PFSK-1 (cell line): ENCODE data around the gene NAV2.

Experiments used
- FOXP2 ChIP-seq: optimal IDR thresholded peaks from 2 replicates; pipeline ENCODE3; 2011; ENCODE audit warnings: borderline replicate concordance, control low read depth, inconsistent platforms; ENCODE audit not compliant: insufficient read depth; ENCODE audit errors: extremely low read length, extremely low read depth
- POLR2AphosphoS5 ChIP-seq: IDR thresholded peaks from 2 replicates; pipeline ENCODE4 v1.6.1; 2012; ENCODE audit warnings: low read depth, mild to moderate bottlenecking, control low read depth, low read length, moderate library complexity
- REST ChIP-seq, 2 experiments: IDR thresholded peaks; 2 replicates each; pipeline versions ENCODE4 v1.6.1 to v1.8.0; 2011 to 2012; ENCODE audit warnings: low read depth in 2 of 2, low read length in 2 of 2, control low read depth in 1 of 2, inconsistent platforms in 1 of 2, mild to moderate bottlenecking in 1 of 2, moderate library complexity in 1 of 2; ENCODE audit not compliant: insufficient read depth in 1 of 2
- SIN3A ChIP-seq: IDR thresholded peaks from 2 replicates; pipeline ENCODE4 v1.6.1; 2012; ENCODE audit warnings: mild to moderate bottlenecking, low read length, moderate library complexity, borderline replicate concordance; ENCODE audit not compliant: insufficient read depth
- TAF1 ChIP-seq: IDR thresholded peaks from 2 replicates; pipeline ENCODE4 v1.6.1; 2012; ENCODE audit warnings: low read length, control low read depth, borderline replicate concordance; ENCODE audit not compliant: insufficient read depth

Gene NAV2

GRCh38 chr11:19929147-19929546 is 216.5 kb downstream of the NAV2 start:
- no peak for TF ChIP-seq REST (IDR thresholded peaks at IDR 0.05; ENCODE audit: insufficient read depth in 1 of 2, low read depth in 2 of 2, low read length in 2 of 2)

- no peak for TF ChIP-seq FOXP2
- TF ChIP-seq SIN3A = no peak
- TF ChIP-seq REST (IDR thresholded peaks at IDR 0.05; ENCODE audit: insufficient read depth in 1 of 2, low read depth in 2 of 2, low read length in 2 of 2) = no peak
- no peak for TF ChIP-seq POLR2AphosphoS5
- no peak for TF ChIP-seq TAF1
These were observed 217.0 kb downstream of the NAV2 start for GRCh38 chr11:19929655-19930054.

GRCh38 chr11:19931141-19931770 is 218.6 kb downstream of the NAV2 start:
- TF ChIP-seq SIN3A = no peak
- no peak for TF ChIP-seq REST (IDR thresholded peaks at IDR 0.05; ENCODE audit: insufficient read depth in 1 of 2, low read depth in 2 of 2, low read length in 2 of 2)
- no peak for TF ChIP-seq TAF1
- TF ChIP-seq POLR2AphosphoS5 = no peak
- TF ChIP-seq FOXP2 = no peak

GRCh38 chr11:19931771-19932369 is 219.2 kb downstream of the NAV2 start:
- TF ChIP-seq FOXP2 = no peak
- TF ChIP-seq POLR2AphosphoS5 = no peak
- TF ChIP-seq SIN3A = no peak
- TF ChIP-seq TAF1 = no peak
- TF ChIP-seq REST (IDR thresholded peaks at IDR 0.05; ENCODE audit: insufficient read depth in 1 of 2, low read depth in 2 of 2, low read length in 2 of 2) = no peak

- TF ChIP-seq SIN3A = no peak
- no peak for TF ChIP-seq REST (IDR thresholded peaks at IDR 0.05; ENCODE audit: insufficient read depth in 1 of 2, low read depth in 2 of 2, low read length in 2 of 2)
- TF ChIP-seq POLR2AphosphoS5 = no peak
- no peak for TF ChIP-seq FOXP2
- TF ChIP-seq TAF1 = no peak
These were observed 220.6 kb downstream of the NAV2 start for GRCh38 chr11:19933132-19933735.
